Heart left ventricle (tissue), 13 donors: ENCODE data around the gene RGS7.

Source experiments
- CTCF ChIP-seq, 12 donors: fragments of 200-600 bp; sonication (generic) in 4 of 12; IDR thresholded peaks; one replicate each; pipeline versions ENCODE4 v1.5.0 to v1.8.0; 2018 to 2022; ENCODE audit warnings: antibody characterized with exemption in 12 of 12, mild to moderate bottlenecking in 5 of 12
- POLR2A ChIP-seq, 2 donors: fragments of 450-650 bp; IDR thresholded peaks; one replicate each; pipeline ENCODE4 v1.6.1; 2017; ENCODE audit warnings: antibody characterized with exemption in 2 of 2, mild to moderate bottlenecking in 2 of 2, moderate library complexity in 2 of 2
- donor health status: ischemic (EF 13 %, LVEDD 7.1; RV severe dilation, severe dysfunction).
- donor health status: DM: no; HTN: yes; CAD: no.
- donor health status: DM: no; HTN: no; CAD: no.
- donor health status: ischemic (EF 25% LVEDD 6.9; RV normal size, moderate dysfunction).
- donor health status: ischemic (EF 25% LVEDD 5.7; RV mildly dilated, moderate dysfunction).
- donor health status: ischemic (EF 35%, LVEDD 5.7; RV mildly dilated, moderate dysfunction).
- donor health status: nonischemic (EF 11% LVEDD 7.7; RV severe dilation, severe dysfunction).
- donor health status: DM: yes; HTN: yes; CAD: no.
- donor health status: PGD.
- donor health status: ischemic (EF 29% LVEDD 5.4; RV normal size, mild dysfunction).
- donor health status: nonischemic (EF 23%, LVEDD 6.1; RV moderate dilation, normal function).

DNA sequence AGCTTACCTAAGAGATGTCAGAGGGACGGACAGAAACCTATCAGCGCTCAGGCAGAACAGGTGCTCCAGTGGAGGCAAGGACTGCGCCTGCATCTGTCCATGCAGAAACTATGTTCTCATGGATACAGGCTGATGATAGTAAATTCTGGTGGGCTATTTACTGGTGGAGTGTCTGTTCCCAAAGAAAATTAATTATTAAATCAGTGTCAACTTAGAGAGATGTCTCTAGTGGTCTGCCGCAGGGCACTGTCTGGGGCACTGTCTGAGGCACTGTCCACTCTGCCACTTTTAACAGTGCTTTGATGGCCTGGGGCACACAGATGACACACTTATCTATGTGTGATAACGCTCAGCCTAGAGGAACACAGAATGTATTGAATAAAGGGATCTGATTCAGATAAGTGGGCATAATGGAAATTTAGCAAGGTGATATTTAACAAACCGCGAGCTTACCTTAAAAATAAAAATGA is 148.1 kb downstream of the RGS7 start:
- TF ChIP-seq CTCF (IDR thresholded peaks at IDR 0.05) (no peak), POLR2A (IDR thresholded peaks at IDR 0.05) (no peak)
